Right lobe of liver (tissue), 6 donors: ENCODE measurements around the gene GNB2. TPM values are rescaled to one million over a fixed set of nuclear protein-coding genes. Genes with fewer than 3 reads are reported as not detected.
A peak's percentile ranks its signal among the peaks of the same experiment; 100 is the strongest.

Experiments used
- ATAC-seq, 4 donors: fragments of 200-7000 bp; cut with Tn5 transposase; one replicate each; pipeline ENCODE4 v1.9.1; 2020; ENCODE audit warnings: mild to moderate bottlenecking in 4 of 4, moderate library complexity in 4 of 4
- DNase-seq, 3 donors: peaks; one replicate each; pipeline ENCODE4 v3.0.0-alpha.2; 2020
- H3K27ac ChIP-seq, 3 donors: fragments of 200-600 bp; one replicate each; pipeline ENCODE4 v1.8.0; 2022
- H3K27me3 ChIP-seq, 2 donors: fragments of 200-600 bp; one replicate each; pipeline ENCODE4 v1.8.0; 2022
- H3K36me3 ChIP-seq, 4 donors: fragments of 200-600 bp; sonication (generic) in 1 of 4; one replicate each; pipeline versions ENCODE4 v1.5.1 to v1.8.0; 2017 to 2022; ENCODE audit warnings: control low read depth in 1 of 4
- H3K4me1 ChIP-seq, 4 donors: fragments of 200-600 bp; sonication (generic) in 1 of 4; one replicate each; pipeline versions ENCODE4 v1.5.1 to v1.8.0; 2017 to 2022; ENCODE audit warnings: control low read depth in 1 of 4
- H3K4me3 ChIP-seq, 3 donors: fragments of 200-600 bp; one replicate each; pipeline ENCODE4 v1.8.0; 2022
- H3K9me3 ChIP-seq, 4 donors: fragments of 200-600 bp; sonication (generic) in 1 of 4; one replicate each; pipeline versions ENCODE4 v1.5.1 to v1.8.0; 2017 to 2022; ENCODE audit warnings: control low read depth in 1 of 4
- POLR2A ChIP-seq: fragments of 450-650 bp; IDR thresholded peaks from one replicate; pipeline ENCODE4 v1.6.1; 2017; ENCODE audit warnings: antibody characterized with exemption, mild to moderate bottlenecking
- whole genome bisulfite sequencing: methylation state at CpG from one replicate; pipeline ENCODE4 v1.1.6; 2018; ENCODE audit warnings: low coverage, low lambda C conversion rate; ENCODE audit not compliant: insufficient coverage; ENCODE audit errors: missing lambda C conversion rate; 5-methylcytosine and 5-hydroxymethylcytosine counted together
- intact Hi-C, 2 donors: fragments of 100-400 bp; cut with DNase I; formaldehyde crosslinking; loops; one replicate each; pipeline versions ENCODE4 v1.11.2 to v1.14.1; 2022
- total RNA-seq, 6 experiments: library from RNA; depleted of rRNA in 2 of 6; stranded (reverse); fragments of >200 nt in 2 of 6; fragmentation: NEBNext Ultra II Directional in 3 of 6; extraction: Animal tissue kit (Norgen Biotek cat#: 25700) in 3 of 6; gene quantifications; one replicate each; pipeline versions ENCODE4 v1.1.0 to v1.2.4, GENCODE V29; 2016 to 2023
- TF ChIP-seq, protein P1 (sequence below), 4 donors: fragments of 200-600 bp in 3 of 4; fragments of 450-650 bp in 1 of 4; IDR thresholded peaks; one replicate each; pipeline versions ENCODE4 v1.5.1 to v1.8.0; 2016 to 2022; ENCODE audit warnings: antibody characterized with exemption in 4 of 4, mild to moderate bottlenecking in 2 of 4
- donor health status: DM: no; HTN: yes; CAD: no.
- donor health status: DM: no; HTN: no; CAD: no.
- donor health status: DM: no; HTN: no; CAD: no.
- donor health status: DM: no; HTN: yes; CAD: no.
- donor health status: DM: no; HTN: yes; CAD: no.

Gene GNB2
- total RNA-seq, 6 experiments from 2014 or later: 75.6 to 133 (median 106) TPM

DNA sequence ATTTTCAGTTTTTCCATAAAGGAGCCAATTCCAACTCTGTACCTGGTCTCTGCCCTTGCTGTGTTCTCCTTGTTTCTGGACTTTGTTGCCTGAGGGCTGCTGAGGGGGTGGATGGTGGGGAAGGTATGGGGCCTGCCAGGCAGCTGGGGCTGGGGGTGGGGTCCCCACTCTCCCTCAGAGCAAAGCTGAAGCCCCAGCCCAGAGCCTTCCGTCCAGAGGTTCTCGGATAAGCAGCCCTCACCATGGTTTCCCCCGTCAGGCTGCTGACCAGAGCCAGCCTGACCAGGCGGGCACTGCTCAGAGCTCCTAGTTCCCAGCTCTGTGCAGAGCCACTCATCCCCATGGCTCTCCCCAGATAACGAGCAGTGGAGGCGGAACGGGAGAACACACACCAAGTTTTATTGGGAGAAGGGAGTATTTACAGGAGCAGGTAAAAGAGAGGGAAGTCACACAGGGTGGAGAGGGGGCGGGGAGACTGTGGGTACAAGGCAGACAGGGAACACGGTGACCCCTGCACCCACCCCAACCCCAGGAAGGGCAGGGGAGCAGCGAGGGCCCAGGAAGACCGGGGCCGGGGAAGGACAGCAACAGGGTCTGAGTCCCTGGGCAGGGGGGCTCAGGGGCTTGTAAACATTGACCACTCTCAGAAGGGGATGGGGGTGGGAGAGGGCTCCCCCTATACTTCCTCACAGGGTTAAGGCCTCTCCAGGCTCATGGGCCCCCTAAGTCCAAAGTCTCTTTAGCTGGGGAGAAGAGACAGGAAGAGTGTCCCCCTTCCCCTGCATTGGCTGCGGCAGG is 5.8 kb downstream of the GNB2 start:
- TF ChIP-seq, protein P1, sequence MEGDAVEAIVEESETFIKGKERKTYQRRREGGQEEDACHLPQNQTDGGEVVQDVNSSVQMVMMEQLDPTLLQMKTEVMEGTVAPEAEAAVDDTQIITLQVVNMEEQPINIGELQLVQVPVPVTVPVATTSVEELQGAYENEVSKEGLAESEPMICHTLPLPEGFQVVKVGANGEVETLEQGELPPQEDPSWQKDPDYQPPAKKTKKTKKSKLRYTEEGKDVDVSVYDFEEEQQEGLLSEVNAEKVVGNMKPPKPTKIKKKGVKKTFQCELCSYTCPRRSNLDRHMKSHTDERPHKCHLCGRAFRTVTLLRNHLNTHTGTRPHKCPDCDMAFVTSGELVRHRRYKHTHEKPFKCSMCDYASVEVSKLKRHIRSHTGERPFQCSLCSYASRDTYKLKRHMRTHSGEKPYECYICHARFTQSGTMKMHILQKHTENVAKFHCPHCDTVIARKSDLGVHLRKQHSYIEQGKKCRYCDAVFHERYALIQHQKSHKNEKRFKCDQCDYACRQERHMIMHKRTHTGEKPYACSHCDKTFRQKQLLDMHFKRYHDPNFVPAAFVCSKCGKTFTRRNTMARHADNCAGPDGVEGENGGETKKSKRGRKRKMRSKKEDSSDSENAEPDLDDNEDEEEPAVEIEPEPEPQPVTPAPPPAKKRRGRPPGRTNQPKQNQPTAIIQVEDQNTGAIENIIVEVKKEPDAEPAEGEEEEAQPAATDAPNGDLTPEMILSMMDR (IDR thresholded peaks at IDR 0.05): no peak
- TF ChIP-seq POLR2A: no peak
- ATAC-seq: no peak
- H3K36me3 ChIP-seq: peaks cover 6 to 64% (median 24%) of the 10 kb centered on the region in 4 donors
- no peaks in the 10 kb centered on the region for H3K27me3 ChIP-seq
- peak in 1 of 3 donors; percentile 48 for DNase-seq
- no peak overlapping the region for H3K4me3 ChIP-seq
- WGBS: 64% methylated on average over 7 of the region's 13 CpGs
- no peaks in the 10 kb centered on the region for H3K9me3 ChIP-seq
- intact Hi-C loops: loop anchor here in 1 of 2 donors (10.0 kb wide), 1 partner anchor 95 kb away; the partner anchor contains the start of genes FBXO24 and LRCH4
- H3K4me1 ChIP-seq: peaks cover 0 to 5% (median 2%) of the 10 kb centered on the region in 4 donors
- H3K27ac ChIP-seq: no peak overlapping the region

DNA sequence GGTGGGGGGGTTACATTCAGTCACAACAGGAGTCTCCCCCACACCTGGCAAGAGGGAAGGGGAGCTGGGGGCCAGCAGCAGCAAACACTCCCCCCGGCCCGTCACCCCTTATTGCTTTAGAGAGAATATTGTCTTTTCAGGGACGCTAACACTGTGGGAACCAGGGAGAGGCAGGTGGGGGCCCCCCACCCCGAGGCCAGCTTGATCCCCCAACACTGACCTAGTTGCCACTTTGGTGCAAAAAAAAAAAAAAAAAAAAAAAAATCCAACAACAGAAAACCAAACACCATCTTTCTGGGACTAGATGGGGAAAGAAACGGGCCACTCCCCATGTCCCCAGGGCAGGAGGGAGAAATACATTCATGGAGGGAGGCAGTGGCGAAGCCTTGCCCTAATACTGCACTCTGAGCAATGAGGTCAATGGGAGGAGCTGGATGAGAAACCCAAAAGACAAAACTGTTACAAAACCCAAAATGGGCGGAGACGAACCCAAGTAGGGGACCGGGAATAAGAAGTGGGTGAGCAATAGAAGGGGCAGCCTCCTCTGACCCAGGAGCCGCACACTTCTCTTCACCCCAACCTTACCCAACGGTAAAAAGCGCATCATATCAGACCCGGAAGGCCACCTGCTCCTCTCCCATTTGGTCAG is 6.5 kb downstream of the GNB2 start:
- Histone ChIP-seq H3K4me3 (no peak overlapping the region), H3K9me3 (no peaks in the 10 kb centered on the region), H3K4me1 (peaks cover 0 to 5% (median 2%) of the 10 kb centered on the region in 4 donors), H3K27me3 (no peaks in the 10 kb centered on the region), H3K36me3 (peaks cover 6 to 71% (median 29%) of the 10 kb centered on the region in 4 donors), H3K27ac (no peak overlapping the region)
- WGBS: 68% methylated on average over 6 of the region's 13 CpGs
- DNase-seq (no peak), ATAC-seq (peak in 2 of 4 donors; percentile 4 to 5)
- intact Hi-C loops: loop anchor here (10.0 kb wide), 4 partner anchors 45 to 205 kb away; partner anchors contain the start of genes TSC22D4 (in 2 of the 2), FBXO24 (in 1 of the 2) and LRCH4 (in 1 of the 2)
- TF ChIP-seq POLR2A: no peak
- TF ChIP-seq, protein P1 (IDR thresholded peaks at IDR 0.05): no peak

DNA sequence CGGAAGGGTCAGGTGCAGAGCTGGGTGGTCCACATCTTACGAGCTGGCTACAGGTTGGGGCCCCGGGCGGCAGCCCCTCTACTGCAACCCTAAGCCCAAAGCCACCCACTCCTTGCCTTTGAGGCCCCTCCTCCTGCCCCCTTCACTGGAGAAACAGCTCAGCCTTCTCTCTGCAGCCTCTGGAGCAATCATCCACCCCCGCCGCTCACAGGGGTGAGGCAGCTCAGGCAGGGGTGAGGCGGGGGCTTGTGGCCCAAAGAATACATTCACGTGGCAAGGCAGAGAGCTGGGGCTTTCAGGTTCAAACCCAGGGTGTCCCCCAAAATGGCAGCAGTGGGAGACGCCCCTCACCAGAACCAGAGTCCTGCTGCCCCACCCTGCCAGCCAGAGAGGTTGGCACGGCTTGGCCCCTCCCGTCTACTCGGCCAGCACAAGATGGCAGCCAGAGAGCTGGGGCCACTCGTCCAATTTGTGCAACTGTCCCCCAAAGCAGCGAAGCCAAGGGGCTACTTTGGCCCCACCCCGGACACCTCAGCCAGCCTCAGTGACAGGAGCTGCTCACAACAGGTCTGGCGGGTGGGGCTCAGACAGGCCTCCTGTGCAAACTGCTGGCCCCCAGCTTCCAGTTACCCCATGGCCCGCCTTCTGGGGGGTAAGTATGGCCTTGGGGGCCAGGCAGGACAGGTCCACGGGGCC is 7.2 kb downstream of the GNB2 start:
- TF ChIP-seq, protein P1 (IDR thresholded peaks at IDR 0.05): no peak
- TF ChIP-seq POLR2A: no peak
- ATAC-seq (no peak), DNase-seq (peak; percentile 22 to 55 (median 48))
- intact Hi-C loops: loop anchor here (10.0 kb wide), 3 partner anchors 46 to 206 kb away; partner anchors contain the start of gene TSC22D4 (in 2 of the 2)
- no peaks in the 10 kb centered on the region for H3K9me3 ChIP-seq
- H3K4me1 ChIP-seq: peaks cover 0 to 5% (median 2%) of the 10 kb centered on the region in 4 donors
- no peak overlapping the region for H3K4me3 ChIP-seq
- H3K27ac ChIP-seq: no peak overlapping the region
- no peaks in the 10 kb centered on the region for H3K27me3 ChIP-seq
- peaks cover 6 to 78% (median 34%) of the 10 kb centered on the region in 4 donors for H3K36me3 ChIP-seq
- WGBS: 82% methylated on average over 5 of the region's 18 CpGs

DNA sequence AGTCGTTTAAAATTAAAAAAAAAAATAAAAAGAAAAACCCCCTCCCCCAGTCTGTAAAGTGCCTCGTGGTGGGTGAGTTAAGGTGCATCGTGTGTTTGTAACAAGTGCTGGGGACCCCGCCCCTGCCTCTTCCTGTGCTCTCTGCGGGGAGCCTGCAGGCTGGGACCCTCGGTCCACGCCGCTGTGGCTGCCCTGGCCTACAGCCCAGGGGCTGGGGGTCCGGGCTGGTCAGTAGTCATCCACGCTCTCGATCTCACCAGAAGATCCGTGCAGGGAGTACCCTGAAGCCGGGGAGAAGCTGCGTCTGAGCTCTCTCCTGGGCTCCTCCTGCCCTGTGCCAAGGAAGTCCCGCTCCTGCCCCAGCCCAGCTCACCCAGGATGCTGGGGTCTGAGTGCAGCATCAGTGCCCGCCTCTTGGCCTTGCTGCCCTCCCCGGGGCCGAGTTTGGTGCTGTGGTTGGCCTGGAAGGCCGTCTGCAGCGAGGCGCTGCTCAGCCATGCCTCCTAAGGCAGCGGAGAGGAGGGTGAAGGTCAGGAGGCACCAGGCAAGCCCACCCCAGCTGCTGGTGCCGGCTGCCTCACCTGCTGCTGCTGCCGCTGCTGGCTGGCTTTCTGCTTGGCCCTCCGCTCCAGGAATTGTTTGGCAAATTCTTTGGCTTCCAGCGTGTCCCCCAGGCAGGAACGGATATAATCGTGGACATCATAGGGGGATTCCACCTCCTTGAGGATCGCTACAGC is 8.1 kb downstream of the GNB2 start:
- Histone ChIP-seq H3K9me3 (no peaks in the 10 kb centered on the region), H3K27me3 (no peaks in the 10 kb centered on the region), H3K27ac (no peak overlapping the region), H3K36me3 (peaks cover 6 to 83% (median 36%) of the 10 kb centered on the region in 4 donors), H3K4me1 (peaks cover 0 to 5% (median 0%) of the 10 kb centered on the region in 4 donors), H3K4me3 (no peak overlapping the region)
- ATAC-seq: no peak
- WGBS: 63% methylated on average over 4 of the region's 29 CpGs
- peak in 2 of 3 donors; percentile 49 for DNase-seq
- TF ChIP-seq, protein P1 (IDR thresholded peaks at IDR 0.05): no peak
- TF ChIP-seq POLR2A: no peak
- intact Hi-C loops: loop anchor here (10.0 kb wide), 3 partner anchors 47 to 207 kb away; partner anchors contain the start of gene TSC22D4 (in 2 of the 2)
